Karpas-422 (cell line): ENCODE measurements around the gene SEC16A. TPM values are rescaled to one million over a fixed set of nuclear protein-coding genes. Genes with fewer than 3 reads are reported as not detected.

ENCODE experiments used
- DNase-seq: peaks from one replicate; pipeline ENCODE4 v3.0.0-alpha.2; 2015
- H2AFZ ChIP-seq: fragments of 200-600 bp; sonication (generic); 2 replicates; pipeline ENCODE4 v1.6.1; 2014; ENCODE audit warnings: antibody characterized with exemption, low read length, mixed read lengths
- H3K27ac ChIP-seq: fragments of 200-600 bp; sonication (generic); 2 replicates; pipeline ENCODE4 v1.5.1; 2014; ENCODE audit warnings: mild to moderate bottlenecking, low read length, moderate library complexity
- H3K27me3 ChIP-seq: fragments of 200-600 bp; sonication (generic); 2 replicates; pipeline ENCODE4 v1.6.1; 2014; ENCODE audit warnings: low read length, mixed read lengths
- H3K36me3 ChIP-seq: fragments of 200-600 bp; sonication (generic); 2 replicates; pipeline ENCODE4 v1.6.1; 2014; ENCODE audit warnings: low read length, mixed read lengths; ENCODE audit not compliant: insufficient read depth
- H3K4me1 ChIP-seq: fragments of 200-600 bp; sonication (generic); 2 replicates; pipeline ENCODE4 v1.6.1; 2014; ENCODE audit warnings: mild to moderate bottlenecking, low read length, mixed read lengths
- H3K4me2 ChIP-seq: fragments of 200-600 bp; sonication (generic); 2 replicates; pipeline ENCODE4 v1.6.1; 2014; ENCODE audit warnings: low read length, low read depth, mild to moderate bottlenecking; ENCODE audit not compliant: poor library complexity, severe bottlenecking
- H3K4me3 ChIP-seq: fragments of 200-600 bp; sonication (generic); 2 replicates; pipeline ENCODE4 v1.5.1; 2014; ENCODE audit warnings: mild to moderate bottlenecking, antibody characterized with exemption, low read length, mixed read lengths
- H3K79me2 ChIP-seq: fragments of 200-600 bp; sonication (generic); 2 replicates; pipeline ENCODE4 v1.6.1; 2014; ENCODE audit warnings: mild to moderate bottlenecking, low read length, mixed read lengths
- H3K9ac ChIP-seq: fragments of 200-600 bp; sonication (generic); 2 replicates; pipeline ENCODE4 v1.6.0; 2014; ENCODE audit warnings: low read length
- H3K9me2 ChIP-seq: fragments of 200-600 bp; sonication (generic), shearing (Covaris generic); replicated peaks from 2 replicates; pipeline ENCODE4 v1.6.0; 2014; ENCODE audit warnings: mild to moderate bottlenecking, low read length, moderate library complexity; ENCODE audit not compliant: insufficient read depth
- H3K9me3 ChIP-seq: fragments of 300-700, 200-600 bp; sonication (generic); 2 replicates; pipeline ENCODE4 v1.6.1; 2014; ENCODE audit warnings: low read length, mixed read lengths
- H4K20me1 ChIP-seq: fragments of 200-600 bp; sonication (generic); 2 replicates; pipeline ENCODE4 v1.6.1; 2014; ENCODE audit warnings: mild to moderate bottlenecking, antibody characterized with exemption, low read length, low read depth; ENCODE audit not compliant: insufficient read depth
- total RNA-seq: library from RNA; depleted of rRNA; stranded (reverse); fragments of >200 nt; shearing (Covaris generic); gene quantifications from 2 replicates; pipeline ENCODE4 v1.2.3, GENCODE V29; 2014; ENCODE audit warnings: low replicate concordance

The SEC16A gene
- total RNA-seq, 1 experiment from 2014 or later, result 21.5 TPM

DNA sequence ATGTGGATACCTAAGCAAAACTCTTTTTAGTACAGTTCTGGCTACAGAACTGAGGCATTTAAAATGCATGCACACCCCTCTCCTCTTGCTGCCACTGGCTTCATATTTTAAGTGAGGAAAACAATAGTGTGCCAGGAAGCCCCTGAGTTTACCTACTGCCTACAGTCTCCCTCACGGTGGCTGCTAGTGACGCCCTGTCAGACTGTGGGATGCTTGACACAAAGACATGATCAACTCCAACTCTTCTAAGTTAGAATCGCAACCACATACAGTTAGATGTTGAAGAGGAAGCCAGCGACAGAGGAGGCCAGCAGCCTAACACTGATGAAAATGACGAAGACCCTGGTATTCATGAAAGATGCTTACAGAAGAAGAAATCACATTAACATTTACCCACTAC is 1.3 kb downstream of the SEC16A start:
- no peaks in the 10 kb centered on the region for H3K9me3 ChIP-seq
- peak overlapping the region; percentile 88 for H3K4me3 ChIP-seq
- peaks cover 10% of the 10 kb centered on the region; the same call in 1 of the 2 replicates for H3K36me3 ChIP-seq
- H3K9me2 ChIP-seq, result no peaks in the 10 kb centered on the region
- H4K20me1 ChIP-seq, result peaks cover 31% of the 10 kb centered on the region; the same call in 1 of the 2 replicates
- peaks cover 56% of the 10 kb centered on the region for H3K79me2 ChIP-seq
- H3K9ac ChIP-seq, result peak overlapping the region; percentile 81
- H3K27me3 ChIP-seq, result no peaks in the 10 kb centered on the region
- peaks cover 23% of the 10 kb centered on the region for H3K4me1 ChIP-seq
- no peak overlapping the region for H3K27ac ChIP-seq
- no peak overlapping the region for H2AFZ ChIP-seq
- no peak for DNase-seq
- H3K4me2 ChIP-seq, result peak overlapping the region; percentile 88

DNA sequence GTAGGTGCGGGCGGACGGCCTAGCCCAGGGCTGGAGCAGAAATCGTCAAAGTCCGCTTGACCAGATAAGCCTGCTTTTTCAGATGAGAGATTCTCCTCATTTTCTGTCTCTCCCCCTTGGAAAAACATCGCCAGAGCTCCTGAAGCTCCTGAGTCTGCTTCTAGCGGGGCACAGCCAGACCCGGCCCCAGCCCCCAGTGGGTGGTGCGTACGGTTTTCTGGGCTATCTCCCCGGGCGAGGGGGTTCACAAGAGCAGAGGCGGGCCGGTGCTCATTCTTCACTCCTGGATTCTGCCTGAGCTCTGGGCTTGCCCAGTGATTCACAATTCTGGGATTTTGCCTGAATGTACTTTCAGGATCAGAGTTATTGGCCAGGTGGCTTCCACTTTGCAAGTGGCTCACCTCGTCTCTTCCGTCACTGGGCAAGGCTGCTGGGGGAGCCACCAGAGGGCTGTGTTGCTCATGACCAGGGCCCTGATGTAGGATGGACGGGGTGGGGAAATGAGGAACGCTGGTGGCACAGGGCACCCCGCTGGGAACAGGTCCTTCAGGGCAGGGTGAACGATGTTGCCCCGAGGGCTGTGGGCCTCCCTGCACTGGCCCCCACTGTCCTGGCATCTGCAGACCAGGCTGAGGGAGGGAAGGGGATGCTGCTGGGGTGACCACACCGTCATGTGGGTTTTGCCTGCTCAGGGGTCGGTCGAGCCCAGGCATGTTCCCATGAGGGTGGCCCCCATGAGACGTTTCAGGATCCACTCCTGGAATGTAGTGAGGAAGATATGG is 6.3 kb downstream of the SEC16A start:
- Histone ChIP-seq H3K4me3 (no peak overlapping the region), H3K9me2 (no peaks in the 10 kb centered on the region), H3K9me3 (no peaks in the 10 kb centered on the region), H3K4me2 (no peak overlapping the region), H3K27me3 (no peaks in the 10 kb centered on the region), H3K27ac (no peak overlapping the region), H4K20me1 (peaks cover 19% of the 10 kb centered on the region; the same call in 1 of the 2 replicates), H3K9ac (no peak overlapping the region), H3K36me3 (peaks cover 27% of the 10 kb centered on the region), H2AFZ (no peak overlapping the region), H3K4me1 (peaks cover 3% of the 10 kb centered on the region), H3K79me2 (peaks cover 59% of the 10 kb centered on the region)
- no peak for DNase-seq

DNA sequence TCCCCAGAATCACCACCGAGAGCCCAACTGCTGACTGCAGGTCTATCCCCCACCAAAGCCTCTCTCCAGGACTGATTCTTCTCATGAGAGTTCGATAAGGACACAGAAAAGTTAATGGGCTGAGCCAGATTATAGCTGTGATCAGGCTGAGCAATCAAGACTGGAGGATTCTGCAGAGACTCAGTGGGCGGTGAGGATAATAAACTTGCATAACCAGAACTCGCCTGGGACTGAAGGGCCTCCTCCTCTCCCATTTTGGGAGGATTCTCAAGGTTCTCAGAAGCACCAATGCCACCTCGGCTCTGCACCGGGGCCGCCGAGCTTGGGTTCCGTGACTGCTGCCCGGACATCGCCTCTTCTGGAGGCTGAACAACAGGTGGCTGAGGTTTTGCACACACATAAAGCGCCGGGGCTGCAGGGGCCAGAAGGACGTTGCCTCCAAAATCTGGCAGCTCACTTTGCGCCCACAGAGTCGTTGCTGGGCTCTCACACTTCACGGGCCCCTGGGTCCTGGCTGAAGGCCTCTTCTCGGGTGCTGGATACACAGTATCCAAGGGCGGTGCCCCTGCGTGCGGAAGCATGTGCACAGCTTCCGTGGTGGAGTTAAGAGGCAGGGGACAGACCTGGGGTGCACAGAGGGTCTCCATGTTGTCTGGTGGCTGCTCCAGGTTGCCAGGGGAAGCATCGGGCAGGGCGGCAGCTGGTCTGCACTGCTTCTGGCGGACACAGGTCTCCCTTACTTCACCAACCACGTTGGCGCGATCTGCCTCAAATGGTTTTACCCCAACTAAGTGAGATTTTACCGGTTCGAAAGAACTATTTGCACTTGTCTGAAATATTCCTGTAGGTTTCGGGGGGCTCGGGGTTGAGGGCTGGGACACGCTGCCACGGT is 7.6 kb downstream of the SEC16A start:
- Histone ChIP-seq H3K27ac (no peak overlapping the region), H3K4me1 (no peaks in the 10 kb centered on the region), H3K79me2 (peaks cover 52% of the 10 kb centered on the region), H3K27me3 (no peaks in the 10 kb centered on the region), H3K4me3 (no peak overlapping the region), H2AFZ (no peak overlapping the region), H3K36me3 (peaks cover 28% of the 10 kb centered on the region), H3K9ac (no peak overlapping the region), H3K4me2 (no peak overlapping the region), H3K9me3 (no peaks in the 10 kb centered on the region), H4K20me1 (peaks cover 25% of the 10 kb centered on the region; the same call in 1 of the 2 replicates), H3K9me2 (no peaks in the 10 kb centered on the region)
- no peak for DNase-seq

DNA sequence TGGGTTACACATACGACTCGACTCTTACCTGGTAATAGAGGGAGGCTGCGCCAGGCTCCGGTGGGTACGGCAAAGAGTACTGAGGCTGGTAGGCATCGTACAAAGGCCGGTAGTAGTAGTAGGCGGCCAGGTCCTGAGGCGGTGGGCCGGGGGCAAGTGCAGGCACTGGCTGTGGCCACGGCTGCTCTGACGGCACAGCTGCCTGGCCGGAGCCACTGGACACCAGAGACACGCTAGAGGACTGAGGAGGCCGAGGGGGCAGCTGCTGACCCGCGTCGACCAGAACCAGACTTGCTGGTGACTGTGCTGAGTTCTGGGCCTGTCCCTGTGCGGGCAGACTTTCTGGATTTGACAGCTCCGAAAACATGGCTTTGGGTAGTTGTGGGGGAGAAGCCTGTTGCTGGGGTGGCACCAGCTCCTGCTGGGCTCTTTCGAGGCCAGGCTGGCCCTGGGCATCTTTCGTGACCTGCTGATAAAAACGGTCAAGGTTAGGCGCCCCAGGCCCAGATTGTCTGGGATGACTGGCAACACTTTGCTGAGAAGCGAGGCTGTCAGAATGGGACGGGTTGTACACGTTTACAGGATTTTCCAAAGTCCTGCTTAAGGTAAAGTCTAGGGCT is 8.7 kb downstream of the SEC16A start:
- Histone ChIP-seq H3K9me3 (no peaks in the 10 kb centered on the region), H2AFZ (no peak overlapping the region), H3K27ac (no peak overlapping the region), H3K36me3 (peaks cover 28% of the 10 kb centered on the region), H3K4me1 (peaks cover 2% of the 10 kb centered on the region), H4K20me1 (peaks cover 30% of the 10 kb centered on the region; the same call in 1 of the 2 replicates), H3K4me3 (no peak overlapping the region), H3K9me2 (no peaks in the 10 kb centered on the region), H3K27me3 (no peaks in the 10 kb centered on the region), H3K4me2 (no peak overlapping the region), H3K79me2 (peaks cover 46% of the 10 kb centered on the region), H3K9ac (no peak overlapping the region)
- no peak for DNase-seq

DNA sequence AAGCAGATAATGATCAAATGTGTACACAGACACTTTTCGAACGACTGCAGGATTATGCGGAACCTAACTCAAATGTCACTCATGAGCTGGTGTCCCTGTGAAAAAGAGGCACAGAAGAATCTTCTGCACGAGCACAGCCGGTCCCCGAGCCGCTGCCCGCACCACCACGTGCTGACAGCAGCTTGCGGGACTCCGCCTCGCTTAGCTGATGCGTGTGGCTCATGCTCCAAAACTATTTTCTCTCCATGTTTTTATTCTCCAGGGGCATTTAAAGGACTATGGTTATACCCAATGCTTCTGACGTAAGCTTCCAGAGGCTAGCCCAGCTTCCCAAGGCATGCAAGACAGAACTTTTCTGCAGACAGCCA is 9.5 kb downstream of the SEC16A start:
- H3K36me3 ChIP-seq, result peaks cover 28% of the 10 kb centered on the region
- H3K4me2 ChIP-seq, result no peak overlapping the region
- H4K20me1 ChIP-seq, result peaks cover 35% of the 10 kb centered on the region; the same call in 1 of the 2 replicates

DNA sequence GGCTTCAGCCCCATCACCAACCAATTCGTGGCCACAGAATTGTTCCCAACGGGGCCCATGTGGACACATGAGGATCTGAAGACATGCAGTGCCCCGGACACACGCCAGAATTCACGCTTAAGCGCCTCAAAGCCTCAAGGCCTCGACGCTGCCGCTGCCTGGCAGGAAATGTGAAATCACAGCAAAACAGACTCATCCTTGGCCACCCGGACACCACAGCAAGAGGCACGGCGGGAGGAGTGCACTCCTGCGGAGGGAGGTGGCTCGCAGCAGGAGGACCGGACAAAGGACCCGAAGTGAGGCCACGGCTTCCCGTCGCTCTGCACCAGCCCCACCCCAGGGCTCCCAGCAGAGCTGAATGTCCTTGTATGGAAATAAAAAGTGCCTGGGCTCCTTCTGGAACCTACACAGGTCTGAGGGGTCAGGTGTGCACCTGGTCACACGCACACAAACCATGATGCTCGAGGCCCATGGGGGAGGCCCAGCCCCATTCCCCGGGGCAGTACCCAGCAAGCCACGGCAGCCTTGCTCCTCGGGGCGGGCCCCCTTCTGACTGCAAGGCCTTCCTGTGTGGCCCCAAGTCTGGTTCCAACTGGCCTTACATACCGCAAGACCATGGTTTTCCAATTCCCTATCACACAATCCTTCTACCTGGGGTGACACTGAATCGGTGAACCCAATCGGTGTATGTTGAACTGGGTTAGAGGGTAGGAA is 10.0 kb downstream of the SEC16A start:
- no peak overlapping the region for H3K9ac ChIP-seq
- H4K20me1 ChIP-seq, result peaks cover 39% of the 10 kb centered on the region; the same call in 1 of the 2 replicates
- no peak overlapping the region for H2AFZ ChIP-seq
- peaks cover 32% of the 10 kb centered on the region for H3K79me2 ChIP-seq
- H3K36me3 ChIP-seq, result peaks cover 30% of the 10 kb centered on the region
- no peak overlapping the region for H3K27ac ChIP-seq
- H3K4me2 ChIP-seq, result no peak overlapping the region
- no peak for DNase-seq
- H3K4me3 ChIP-seq, result no peak overlapping the region
- H3K27me3 ChIP-seq, result no peaks in the 10 kb centered on the region
- no peaks in the 10 kb centered on the region for H3K9me3 ChIP-seq
- H3K4me1 ChIP-seq, result peaks cover 15% of the 10 kb centered on the region
- no peaks in the 10 kb centered on the region for H3K9me2 ChIP-seq

More for the DNA sequence above, 9.5 kb downstream of the SEC16A start:
- H3K79me2 ChIP-seq, result peaks cover 38% of the 10 kb centered on the region
- no peaks in the 10 kb centered on the region for H3K9me2 ChIP-seq
- no peak overlapping the region for H3K9ac ChIP-seq
- DNase-seq, result no peak
- no peaks in the 10 kb centered on the region for H3K9me3 ChIP-seq
- H3K4me3 ChIP-seq, result no peak overlapping the region
- no peak overlapping the region for H3K27ac ChIP-seq
- no peaks in the 10 kb centered on the region for H3K27me3 ChIP-seq
- H2AFZ ChIP-seq, result no peak overlapping the region
- peaks cover 10% of the 10 kb centered on the region for H3K4me1 ChIP-seq

- Histone ChIP-seq H3K9me3 (no peaks in the 10 kb centered on the region), H3K4me3 (no peak overlapping the region), H3K9ac (no peak overlapping the region), H3K27me3 (no peaks in the 10 kb centered on the region), H3K4me1 (peaks cover 23% of the 10 kb centered on the region), H3K36me3 (peaks cover 25% of the 10 kb centered on the region; the same call in 1 of the 2 replicates), H2AFZ (no peak overlapping the region), H3K27ac (no peak overlapping the region), H4K20me1 (peaks cover 43% of the 10 kb centered on the region), H3K79me2 (peaks cover 27% of the 10 kb centered on the region), H3K9me2 (no peaks in the 10 kb centered on the region), H3K4me2 (no peak overlapping the region)
- DNase-seq, result no peak
Observed at GRCh38 chr9:136471802-136472487, 10.9 kb downstream of the SEC16A start.
